Measurements from ENCODE around the gene MTX2.
"Not testable (repeated sequence)": the region's sequence is repeated elsewhere in the genome, so short reads cannot be mapped to it uniquely, and the experiment has no call there.

MTX2 gene

DNA sequence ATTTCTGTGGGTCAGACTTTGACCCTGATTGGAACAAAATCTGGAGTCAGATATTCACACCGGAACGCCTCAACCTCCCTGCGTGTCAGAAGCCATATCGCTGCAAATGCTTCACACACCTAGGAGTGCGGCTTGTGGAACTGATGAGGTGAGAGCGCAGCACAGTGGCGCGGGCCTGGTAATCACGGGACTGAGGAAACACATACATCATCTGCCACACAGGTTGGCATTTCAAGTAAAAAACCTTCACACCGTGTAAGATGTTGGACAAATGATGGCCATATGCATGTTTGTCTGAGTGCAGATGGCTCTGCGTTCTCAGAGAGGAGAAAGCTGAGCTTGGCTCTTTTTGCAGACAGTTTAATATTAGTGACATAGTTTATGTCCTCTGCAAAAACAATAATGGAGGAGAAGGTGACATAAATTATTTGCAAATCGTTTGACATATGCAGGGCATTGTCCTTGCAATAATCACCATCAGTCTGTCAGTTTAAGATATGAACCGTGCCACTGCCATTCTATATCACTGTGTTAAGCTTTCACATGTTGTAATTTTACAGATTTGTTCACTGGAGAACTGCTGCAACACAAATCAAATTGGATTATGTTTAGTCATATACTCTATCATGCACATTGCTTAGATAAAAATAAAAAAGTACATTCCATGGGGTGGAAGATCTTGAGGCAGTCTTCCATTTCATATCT lies 101.4 kb downstream of the MTX2 start:
- Histone ChIP-seq H3K4me1 (ENCODE audit: control insufficient read depth, insufficient read depth, low read length) (no peaks in the 10 kb centered on the region), H3K27me3 (ENCODE audit: control insufficient read depth, insufficient read depth, low read length) (no peaks in the 10 kb centered on the region), H3K36me3 (ENCODE audit: control insufficient read depth, insufficient read depth, low read length) (no peaks in the 10 kb centered on the region), H3K9me3 (ENCODE audit: control insufficient read depth, insufficient read depth, low read length) (no peaks in the 10 kb centered on the region), H3K27ac (ENCODE audit: low read length) (no peak overlapping the region), H3K4me3 (ENCODE audit: low read length) (no peak overlapping the region)
- DNase-seq (ENCODE audit: low read depth, low spot score): no peak
- no CpG with 5 or more reads among the region's 13 CpGs for WGBS (ENCODE audit: insufficient coverage, insufficient read length)

- not testable (repeated sequence) for H3K4me3 ChIP-seq (ENCODE audit: low read length); H3K27ac ChIP-seq (ENCODE audit: low read length); H3K9me3 ChIP-seq (ENCODE audit: control insufficient read depth, insufficient read depth, low read length); H3K27me3 ChIP-seq (ENCODE audit: control insufficient read depth, insufficient read depth, low read length); H3K36me3 ChIP-seq (ENCODE audit: control insufficient read depth, insufficient read depth, low read length); H3K4me1 ChIP-seq (ENCODE audit: control insufficient read depth, insufficient read depth, low read length); DNase-seq (ENCODE audit: low read depth, low spot score)
- no CpG with 5 or more reads among the region's 1 CpG for WGBS (ENCODE audit: insufficient coverage, insufficient read length)
Measured at GRCh38 chr2:176373155-176373554, 103.9 kb downstream of the MTX2 start.

- no peaks in the 10 kb centered on the region for H3K27me3 ChIP-seq (ENCODE audit: control insufficient read depth, insufficient read depth, low read length)
- no peak overlapping the region for H3K27ac ChIP-seq (ENCODE audit: low read length)
- WGBS (ENCODE audit: insufficient coverage, insufficient read length): no CpG with 5 or more reads among the region's 1 CpG
- H3K4me3 ChIP-seq (ENCODE audit: low read length): no peak overlapping the region
- no peaks in the 10 kb centered on the region for H3K9me3 ChIP-seq (ENCODE audit: control insufficient read depth, insufficient read depth, low read length)
- no peak for DNase-seq (ENCODE audit: low read depth, low spot score)
- no peaks in the 10 kb centered on the region for H3K36me3 ChIP-seq (ENCODE audit: control insufficient read depth, insufficient read depth, low read length)
- no peaks in the 10 kb centered on the region for H3K4me1 ChIP-seq (ENCODE audit: control insufficient read depth, insufficient read depth, low read length)
Measured at GRCh38 chr2:176378323-176378722, 109.1 kb downstream of the MTX2 start.

GRCh38 chr2:176380341-176380740 lies 111.1 kb downstream of the MTX2 start:
- no CpG with 5 or more reads among the region's 1 CpG for WGBS (ENCODE audit: insufficient coverage, insufficient read length)
- Histone ChIP-seq H3K27me3 (ENCODE audit: control insufficient read depth, insufficient read depth, low read length) (no peaks in the 10 kb centered on the region), H3K36me3 (ENCODE audit: control insufficient read depth, insufficient read depth, low read length) (no peaks in the 10 kb centered on the region), H3K4me3 (ENCODE audit: low read length) (no peak overlapping the region), H3K9me3 (ENCODE audit: control insufficient read depth, insufficient read depth, low read length) (no peaks in the 10 kb centered on the region), H3K4me1 (ENCODE audit: control insufficient read depth, insufficient read depth, low read length) (no peaks in the 10 kb centered on the region), H3K27ac (ENCODE audit: low read length) (no peak overlapping the region)
- no peak for DNase-seq (ENCODE audit: low read depth, low spot score)

- no peak overlapping the region for H3K4me3 ChIP-seq (ENCODE audit: low read length)
- DNase-seq (ENCODE audit: low read depth, low spot score): no peak
- H3K36me3 ChIP-seq (ENCODE audit: control insufficient read depth, insufficient read depth, low read length): no peaks in the 10 kb centered on the region
- H3K4me1 ChIP-seq (ENCODE audit: control insufficient read depth, insufficient read depth, low read length): no peaks in the 10 kb centered on the region
- no peaks in the 10 kb centered on the region for H3K27me3 ChIP-seq (ENCODE audit: control insufficient read depth, insufficient read depth, low read length)
- no peaks in the 10 kb centered on the region for H3K9me3 ChIP-seq (ENCODE audit: control insufficient read depth, insufficient read depth, low read length)
- H3K27ac ChIP-seq (ENCODE audit: low read length): no peak overlapping the region
Measured at GRCh38 chr2:176383100-176383499, 113.9 kb downstream of the MTX2 start.

DNA sequence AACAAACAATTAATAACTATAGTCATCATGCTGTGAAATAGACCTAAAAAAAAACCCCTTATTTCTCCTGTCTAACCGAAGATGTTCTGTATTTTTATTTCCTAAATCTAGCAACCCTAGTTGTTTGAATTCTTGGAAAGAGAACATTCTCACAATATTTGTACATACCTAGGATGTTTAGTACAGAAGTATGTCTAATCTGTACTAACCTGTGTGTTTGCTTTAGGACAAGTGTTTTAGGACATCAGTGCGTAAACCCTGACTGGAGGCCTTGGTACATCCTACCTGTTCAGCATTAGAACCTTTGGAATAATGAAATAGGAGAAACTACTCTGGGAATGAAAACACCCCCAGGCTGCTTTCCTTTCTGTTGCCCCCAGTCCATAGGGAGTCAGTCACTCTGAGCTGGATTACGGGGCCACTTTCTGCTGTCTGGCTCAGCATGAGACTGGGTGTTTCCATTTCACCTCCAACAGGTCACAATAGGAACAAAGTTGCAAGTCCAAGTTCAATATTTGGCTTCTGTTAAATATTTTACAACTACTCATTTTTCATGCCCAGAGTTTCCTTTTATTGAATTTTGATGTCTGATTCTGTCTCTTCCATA lies 114.7 kb downstream of the MTX2 start:
- Histone ChIP-seq H3K4me1 (ENCODE audit: control insufficient read depth, insufficient read depth, low read length) (no peaks in the 10 kb centered on the region), H3K36me3 (ENCODE audit: control insufficient read depth, insufficient read depth, low read length) (no peaks in the 10 kb centered on the region), H3K4me3 (ENCODE audit: low read length) (no peak overlapping the region), H3K27ac (ENCODE audit: low read length) (no peak overlapping the region), H3K9me3 (ENCODE audit: control insufficient read depth, insufficient read depth, low read length) (no peaks in the 10 kb centered on the region), H3K27me3 (ENCODE audit: control insufficient read depth, insufficient read depth, low read length) (no peaks in the 10 kb centered on the region)
- no peak for DNase-seq (ENCODE audit: low read depth, low spot score)
- WGBS (ENCODE audit: insufficient coverage, insufficient read length): no CpG with 5 or more reads among the region's 3 CpGs

DNA sequence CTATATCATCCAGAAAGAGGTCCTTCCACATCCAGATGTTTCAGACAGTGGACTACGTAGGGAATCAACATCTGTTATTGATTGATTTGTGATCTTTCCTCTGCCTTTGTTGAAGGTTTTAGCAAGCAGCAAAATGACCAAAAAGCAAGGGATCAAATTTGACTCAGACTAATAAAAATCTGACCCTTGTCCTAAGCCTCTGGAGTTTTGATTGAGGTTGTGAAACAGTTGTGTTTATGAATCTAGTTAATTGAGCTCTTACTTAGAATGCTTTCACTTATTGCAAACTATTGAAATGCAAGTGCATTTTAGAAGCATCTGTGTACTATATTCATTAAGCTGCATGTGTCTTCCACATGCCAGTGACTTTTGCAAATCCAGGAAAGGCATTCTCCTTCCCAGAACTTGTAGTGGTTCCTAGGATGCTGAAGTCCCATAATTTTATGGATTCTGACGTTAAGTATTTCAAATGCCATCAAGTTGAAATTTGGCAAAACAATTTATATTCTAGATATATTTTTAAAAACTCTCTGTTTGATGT lies 116.0 kb downstream of the MTX2 start:
- no peaks in the 10 kb centered on the region for H3K27me3 ChIP-seq (ENCODE audit: control insufficient read depth, insufficient read depth, low read length)
- no peaks in the 10 kb centered on the region for H3K36me3 ChIP-seq (ENCODE audit: control insufficient read depth, insufficient read depth, low read length)
- no CpG with 5 or more reads among the region's 2 CpGs for WGBS (ENCODE audit: insufficient coverage, insufficient read length)

GRCh38 chr2:176385838-176386237 lies 116.6 kb downstream of the MTX2 start:
- Histone ChIP-seq H3K36me3 (ENCODE audit: control insufficient read depth, insufficient read depth, low read length) (no peaks in the 10 kb centered on the region), H3K27ac (ENCODE audit: low read length) (no peak overlapping the region), H3K27me3 (ENCODE audit: control insufficient read depth, insufficient read depth, low read length) (no peaks in the 10 kb centered on the region), H3K4me1 (ENCODE audit: control insufficient read depth, insufficient read depth, low read length) (no peaks in the 10 kb centered on the region), H3K4me3 (ENCODE audit: low read length) (no peak overlapping the region), H3K9me3 (ENCODE audit: control insufficient read depth, insufficient read depth, low read length) (no peaks in the 10 kb centered on the region)
- DNase-seq (ENCODE audit: low read depth, low spot score): peak; percentile 16
- no CpG with 5 or more reads among the region's 2 CpGs for WGBS (ENCODE audit: insufficient coverage, insufficient read length)

More for the DNA sequence above, 116.0 kb downstream of the MTX2 start:
- Histone ChIP-seq H3K9me3 (ENCODE audit: control insufficient read depth, insufficient read depth, low read length) (no peaks in the 10 kb centered on the region), H3K27ac (ENCODE audit: low read length) (no peak overlapping the region), H3K4me1 (ENCODE audit: control insufficient read depth, insufficient read depth, low read length) (no peaks in the 10 kb centered on the region), H3K4me3 (ENCODE audit: low read length) (no peak overlapping the region)
- DNase-seq (ENCODE audit: low read depth, low spot score): no peak

Data from iPS DF 6.9 (cell line).